SIG-M5 (cell line): ENCODE measurements around the gene ACVR2A.

Experiments used
- DNase-seq: peaks from one replicate; lab custom pipeline; 2025; lab: John Stamatoyannopoulos, UW

Gene ACVR2A

DNA sequence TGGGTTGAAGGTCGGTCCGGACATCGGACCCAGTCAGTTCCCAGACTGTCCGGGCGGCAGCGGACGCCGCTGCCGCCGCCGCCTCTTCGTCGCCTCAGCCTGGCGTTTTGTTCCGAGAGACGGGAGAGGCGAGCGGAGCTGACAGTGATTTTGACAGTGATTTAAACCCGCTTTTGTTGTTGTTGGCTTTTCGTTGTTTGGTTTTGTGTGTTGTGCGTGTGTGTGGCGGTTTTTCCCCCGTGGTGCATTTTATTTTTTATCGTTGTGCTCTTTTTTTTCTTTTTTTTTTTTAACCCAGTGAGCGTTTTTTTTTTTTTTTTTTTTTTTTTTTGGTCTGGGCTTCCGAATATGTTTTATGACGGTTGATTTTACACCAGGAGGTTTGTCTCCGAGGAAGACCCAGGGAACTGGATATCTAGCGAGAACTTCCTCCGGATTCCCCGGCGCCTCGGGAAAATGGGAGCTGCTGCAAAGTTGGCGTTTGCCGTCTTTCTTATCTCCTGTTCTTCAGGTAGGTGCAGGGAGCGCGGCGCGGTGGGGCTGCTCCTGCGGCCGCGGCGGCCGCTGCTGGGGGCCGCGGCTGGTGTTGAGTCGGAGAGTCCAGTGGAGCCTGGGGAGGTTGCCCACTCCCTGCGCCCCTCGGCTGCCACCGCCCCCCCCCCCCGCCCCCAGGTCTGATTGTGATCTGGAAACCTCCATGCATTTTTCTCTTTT lies at the start of gene ACVR2A:
Gene ACVR2A, plus strand, starts transcription at position 333 of the 714 bp plus-strand sequence. Its CDS starts 124 bp downstream, at position 457.
- DNase-seq: no peak

DNA sequence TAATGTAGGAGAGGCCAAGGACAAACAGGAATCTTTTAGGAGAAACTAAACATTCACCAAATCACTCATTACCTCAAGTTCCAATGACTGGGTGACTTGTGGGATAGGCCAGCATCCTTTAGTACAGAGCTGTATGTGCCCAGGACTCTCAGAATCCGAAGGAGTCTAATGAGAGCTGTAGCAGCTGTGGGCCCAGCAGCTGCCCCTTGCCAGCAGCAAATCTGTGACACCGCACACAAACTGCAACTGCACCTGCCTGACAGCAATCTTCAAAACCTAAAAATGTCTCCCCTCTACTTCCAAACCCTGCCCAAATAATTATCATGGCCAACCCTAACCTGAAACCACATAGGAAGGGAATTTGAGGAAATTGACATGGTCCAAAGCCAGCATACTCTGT lies 44.5 kb upstream of the ACVR2A start:
- DNase-seq: no peak

DNA sequence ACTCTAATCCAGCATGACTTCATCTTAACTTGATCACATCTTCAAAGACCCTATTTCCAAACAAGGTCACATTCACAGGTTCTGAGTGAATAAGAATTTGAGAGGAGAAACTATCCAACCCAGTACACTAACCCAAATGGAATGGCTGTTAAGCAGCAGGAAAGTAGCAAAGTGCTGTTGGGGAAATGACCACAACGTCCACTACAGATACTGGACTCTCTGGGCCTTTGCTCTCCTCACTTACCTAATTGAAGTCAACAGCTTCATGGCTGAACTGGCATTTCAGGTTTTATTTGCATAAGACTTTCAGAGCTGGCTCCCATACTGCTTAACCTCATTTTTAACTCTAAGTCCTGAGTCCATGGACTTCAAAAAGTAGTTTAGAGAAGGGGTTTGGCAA lies 38.0 kb upstream of the ACVR2A start:
- no peak for DNase-seq

DNA sequence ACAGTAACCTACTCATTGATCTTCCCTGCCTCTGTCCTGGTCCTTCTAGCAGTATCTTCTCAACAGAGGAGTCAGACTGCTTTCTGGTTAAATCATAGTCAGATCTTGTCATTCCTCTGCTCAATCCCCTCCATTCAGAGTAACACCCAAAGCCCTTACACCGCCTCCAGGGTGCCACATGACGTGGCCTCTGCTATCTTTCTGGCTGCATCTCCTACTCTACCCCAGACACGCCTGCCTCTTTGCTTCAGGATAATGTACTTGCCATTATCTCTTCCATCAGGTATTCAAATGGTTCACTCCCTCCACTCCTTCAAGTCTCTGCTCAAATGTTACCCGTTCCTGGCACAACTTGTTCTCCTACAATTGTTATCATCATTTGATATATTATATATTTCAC lies 36.3 kb upstream of the ACVR2A start:
- DNase-seq: no peak

DNA sequence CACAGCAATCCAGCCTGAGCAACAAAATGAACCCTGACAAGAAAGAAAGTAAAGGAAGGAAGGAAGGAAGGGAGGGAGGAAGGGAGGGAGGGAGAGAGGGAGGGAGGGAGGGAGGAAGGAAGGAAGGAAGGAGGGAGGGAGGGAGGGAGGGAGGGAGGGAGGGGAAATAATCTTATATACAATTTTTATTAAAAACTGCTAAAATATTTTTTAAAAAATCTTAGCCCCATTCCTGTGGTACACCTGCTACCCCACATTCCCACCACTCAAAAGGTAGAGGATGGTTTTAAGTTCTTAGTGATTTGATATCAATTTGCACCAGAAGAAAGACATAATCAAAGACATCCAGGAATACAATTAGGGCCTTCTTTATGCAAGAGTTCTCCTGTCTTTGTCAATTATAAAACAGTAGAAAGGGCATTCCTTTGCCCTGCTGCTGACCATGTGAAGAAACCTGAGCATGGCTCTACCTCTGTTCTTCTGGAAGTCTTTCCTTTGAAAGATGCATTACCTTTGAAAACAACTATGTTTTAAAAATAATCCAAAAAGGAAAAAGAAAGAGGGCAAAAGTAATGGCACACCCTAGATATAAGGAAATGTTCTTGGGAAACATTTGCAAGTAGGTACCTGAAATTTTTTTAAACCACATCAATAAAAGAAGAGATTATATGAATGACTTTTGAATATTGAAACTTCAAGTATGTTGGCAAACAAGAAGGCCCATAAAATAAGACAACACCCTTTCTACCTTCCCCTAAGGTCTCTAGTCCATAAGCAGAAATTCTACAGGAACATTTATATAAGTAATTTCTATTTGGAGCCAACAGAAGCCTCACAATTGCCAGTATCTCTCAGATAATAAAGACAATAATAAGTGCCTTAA lies 33.7 kb upstream of the ACVR2A start:
- DNase-seq: no peak

DNA sequence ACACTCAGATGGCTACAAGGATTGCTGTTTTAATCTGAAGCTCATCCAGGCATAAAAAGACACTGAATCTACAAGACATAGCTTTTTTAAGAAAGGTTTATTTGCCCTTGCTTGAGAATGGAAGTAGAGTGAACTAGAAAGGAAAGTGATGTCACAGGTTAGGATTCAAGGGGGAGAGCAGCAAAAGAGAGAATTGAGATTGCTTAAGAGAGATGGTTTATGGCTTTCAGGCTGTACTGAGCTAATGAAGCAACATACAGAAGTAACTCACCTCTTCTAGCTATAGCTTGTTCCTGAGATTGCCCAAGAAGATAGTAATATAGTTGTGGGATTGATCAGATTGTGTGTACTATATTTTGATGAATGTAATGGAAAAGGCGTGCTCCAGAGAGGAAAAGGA lies 26.1 kb upstream of the ACVR2A start:
- DNase-seq: no peak

DNA sequence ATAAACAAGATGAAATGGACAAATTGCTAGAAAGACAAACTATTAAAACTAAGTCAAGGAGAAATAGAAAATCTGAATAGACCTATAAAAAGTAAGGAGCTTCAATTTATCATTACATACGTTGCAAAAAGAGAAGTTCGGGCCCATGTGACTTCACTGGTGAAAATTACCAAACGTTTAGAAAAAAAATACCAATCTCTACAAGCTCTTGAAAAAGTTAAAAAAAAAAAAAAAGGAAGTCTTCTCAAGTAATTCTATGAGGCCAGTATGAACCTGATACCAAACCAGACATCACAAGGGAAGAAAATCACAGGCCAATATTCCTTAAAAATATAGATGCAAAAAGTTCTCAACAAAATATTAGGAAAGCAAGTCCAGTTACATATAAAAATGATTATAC lies 20.2 kb upstream of the ACVR2A start:
- DNase-seq: no peak

DNA sequence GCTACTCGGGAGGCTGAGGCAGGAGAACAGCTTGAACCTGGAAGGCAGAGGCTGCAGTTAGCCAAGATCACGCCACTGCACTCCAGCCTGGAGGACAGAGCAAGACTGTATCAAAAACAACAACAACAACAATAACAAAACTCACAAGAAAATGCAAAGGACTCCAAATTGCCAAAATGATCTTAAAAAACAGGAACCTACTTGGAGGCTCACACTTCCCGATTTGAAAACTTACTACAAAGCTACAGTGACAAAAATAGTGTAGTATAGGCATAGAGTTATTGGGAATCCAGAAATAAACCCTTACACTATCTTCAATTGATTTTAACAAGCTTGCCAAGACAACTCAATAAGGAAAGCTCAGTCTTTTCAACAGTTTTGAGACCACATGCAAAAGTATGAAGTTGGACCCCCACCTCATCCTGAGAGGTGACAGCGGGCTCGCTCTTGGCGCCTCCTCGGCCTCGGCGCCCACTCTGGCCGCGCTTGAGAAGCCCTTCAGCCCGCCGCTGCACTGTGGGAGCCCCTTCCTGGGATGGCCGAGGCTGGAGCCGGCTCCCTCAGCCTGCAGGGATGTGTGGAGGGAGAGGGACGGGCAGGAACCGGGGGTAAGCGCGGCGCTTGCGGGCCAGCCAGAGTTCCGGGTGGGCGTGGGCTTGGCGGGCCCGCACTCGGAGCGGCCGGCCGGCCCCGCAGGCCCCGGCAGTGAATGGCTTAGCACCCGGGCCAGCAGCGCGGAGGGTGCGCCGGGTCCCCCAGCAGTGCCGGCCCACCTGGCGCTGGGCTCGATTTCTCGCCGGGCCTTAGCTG lies 18.3 kb upstream of the ACVR2A start:
- DNase-seq: no peak

DNA sequence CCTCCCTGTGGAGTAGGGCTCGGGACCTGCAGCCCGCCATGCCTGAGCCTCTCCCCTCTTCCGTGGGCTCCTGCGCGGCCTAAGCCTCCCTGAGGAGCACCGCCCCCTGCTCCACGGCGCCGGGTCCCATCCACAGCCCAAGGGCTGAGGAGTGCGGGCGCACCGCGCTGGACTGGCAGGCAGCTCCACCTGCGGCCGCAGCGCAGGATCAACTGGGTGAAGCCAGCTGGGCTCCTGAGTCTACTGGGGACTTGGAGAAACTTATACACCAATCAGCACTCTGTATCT lies 17.8 kb upstream of the ACVR2A start:
- no peak for DNase-seq

DNA sequence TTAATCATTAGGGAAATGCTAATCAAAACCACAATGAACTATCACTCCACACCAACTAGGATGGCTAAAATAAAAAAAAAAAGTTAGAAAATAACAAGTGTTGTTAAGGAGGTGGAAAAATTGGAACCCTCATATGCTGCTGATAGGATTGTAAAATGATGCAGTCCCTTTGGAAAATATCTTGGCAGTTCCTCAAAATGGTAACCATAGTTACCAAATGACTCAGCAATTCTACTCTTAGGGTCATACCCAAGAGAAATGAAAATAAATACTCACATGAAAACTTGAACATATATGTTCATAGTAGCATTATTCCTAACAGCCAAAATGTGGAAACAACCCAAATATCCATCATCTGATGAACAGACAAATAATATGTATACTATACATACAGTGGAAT lies 15.7 kb upstream of the ACVR2A start:
- DNase-seq: no peak

DNA sequence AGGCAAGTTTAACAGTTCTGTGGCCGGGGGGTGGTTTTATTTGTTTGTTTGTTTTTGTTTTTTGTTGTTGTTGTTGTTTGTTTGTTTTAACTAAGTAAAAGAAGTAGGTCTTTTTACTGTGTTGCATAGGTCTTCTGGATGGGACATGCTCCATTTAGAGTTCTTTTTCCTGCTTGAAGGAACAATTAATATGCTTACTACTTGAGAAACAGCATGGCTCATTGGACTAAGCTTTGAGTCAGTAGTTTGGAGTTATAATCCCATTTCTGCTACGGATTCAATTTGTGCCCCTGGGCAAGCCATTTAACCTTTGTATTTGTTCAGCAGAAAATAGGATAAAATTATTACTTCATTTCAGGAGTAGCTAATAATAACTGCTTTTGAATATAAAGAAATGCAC lies 8.7 kb upstream of the ACVR2A start:
- DNase-seq: no peak

DNA sequence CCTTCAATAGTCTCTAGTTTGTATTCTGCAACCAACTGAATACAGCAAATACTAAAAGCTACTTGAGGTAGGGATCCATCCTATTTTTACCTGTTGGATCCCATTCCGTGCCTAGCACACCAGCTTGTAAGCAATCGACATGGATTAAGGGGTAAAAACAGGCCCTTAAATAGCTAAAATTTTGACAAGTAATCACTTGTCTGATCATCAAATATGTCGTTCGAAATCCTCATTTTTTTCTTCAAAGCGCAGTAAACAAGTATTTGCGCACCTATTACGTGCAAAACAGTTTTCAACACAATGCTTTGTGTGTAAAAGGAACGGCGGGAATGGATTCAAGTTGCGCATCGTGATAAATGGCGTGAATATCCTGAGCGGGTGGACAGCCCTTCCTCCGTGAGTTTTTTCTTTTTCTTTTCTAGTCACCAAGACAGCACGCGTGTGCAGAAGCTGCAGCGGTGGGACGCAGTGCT lies 1.4 kb upstream of the ACVR2A start:
- no peak for DNase-seq

DNA sequence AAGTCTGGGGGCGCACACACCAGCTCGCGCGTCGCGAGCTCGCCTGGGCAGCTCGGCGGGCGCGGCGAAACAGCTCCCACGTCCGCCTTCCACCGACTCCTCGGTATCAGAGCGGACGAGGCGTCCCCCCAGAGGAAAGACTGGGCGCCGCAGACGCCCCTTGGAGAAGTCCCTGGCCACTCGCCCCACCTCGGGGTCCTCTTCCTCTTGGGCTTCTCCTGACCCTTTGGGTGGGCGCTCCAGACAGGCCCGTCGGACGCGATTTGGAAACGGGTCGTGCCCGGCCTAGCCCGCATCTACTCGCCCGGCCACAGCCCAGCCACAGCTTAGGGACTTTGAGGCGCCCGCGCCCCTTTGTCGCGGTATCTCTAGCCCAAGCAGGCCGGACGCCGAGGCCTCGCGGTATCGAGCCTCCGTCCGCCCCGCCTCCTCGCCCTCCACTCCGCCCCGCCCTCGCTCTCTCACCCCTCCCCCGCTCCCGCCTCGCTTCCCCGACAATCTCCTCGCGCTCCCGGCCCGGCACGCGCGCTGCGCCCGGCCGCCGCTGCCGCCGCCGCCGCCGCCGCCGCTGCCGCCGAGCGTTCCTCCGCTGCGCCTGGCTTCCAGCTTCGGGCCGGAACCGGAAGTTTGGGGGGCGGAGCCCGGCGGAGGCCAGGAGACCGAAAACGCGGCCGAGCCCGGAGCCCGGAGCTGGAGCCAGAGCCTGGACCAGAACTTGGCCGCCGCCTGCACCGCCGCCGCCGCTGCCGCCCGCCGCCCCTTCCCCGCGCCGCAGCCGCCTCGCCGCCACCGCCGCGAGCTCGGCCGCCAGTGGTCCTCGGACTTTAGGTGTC lies 749 bp upstream of the ACVR2A start:
- no peak for DNase-seq

DNA sequence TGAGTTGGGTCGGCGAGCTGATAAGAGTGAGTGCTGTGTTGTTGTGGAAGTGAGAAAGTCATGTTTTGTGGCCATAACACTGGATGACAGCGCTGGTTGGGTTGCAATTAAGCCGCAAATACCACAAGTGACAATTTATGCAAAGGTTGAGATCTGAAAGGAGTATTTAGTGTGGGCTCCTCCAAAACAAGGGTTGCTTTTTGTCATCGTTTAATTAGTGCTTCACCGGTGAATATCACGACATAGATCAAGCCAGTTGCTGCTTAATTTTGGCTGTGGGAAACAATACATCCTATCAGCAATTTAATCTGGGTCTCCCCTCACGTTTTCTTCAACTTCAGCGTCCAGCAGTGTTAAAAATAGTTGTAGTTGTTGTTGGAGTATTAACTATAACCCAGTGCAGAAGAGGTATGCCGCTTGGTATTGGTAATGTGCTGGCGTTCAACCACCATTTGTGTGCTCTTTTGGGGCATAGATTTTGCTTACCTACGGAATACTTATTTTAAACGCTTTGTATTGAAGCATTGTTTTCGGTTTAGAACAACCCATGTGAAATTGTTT lies 662 bp downstream of the ACVR2A start:
- no peak for DNase-seq

DNA sequence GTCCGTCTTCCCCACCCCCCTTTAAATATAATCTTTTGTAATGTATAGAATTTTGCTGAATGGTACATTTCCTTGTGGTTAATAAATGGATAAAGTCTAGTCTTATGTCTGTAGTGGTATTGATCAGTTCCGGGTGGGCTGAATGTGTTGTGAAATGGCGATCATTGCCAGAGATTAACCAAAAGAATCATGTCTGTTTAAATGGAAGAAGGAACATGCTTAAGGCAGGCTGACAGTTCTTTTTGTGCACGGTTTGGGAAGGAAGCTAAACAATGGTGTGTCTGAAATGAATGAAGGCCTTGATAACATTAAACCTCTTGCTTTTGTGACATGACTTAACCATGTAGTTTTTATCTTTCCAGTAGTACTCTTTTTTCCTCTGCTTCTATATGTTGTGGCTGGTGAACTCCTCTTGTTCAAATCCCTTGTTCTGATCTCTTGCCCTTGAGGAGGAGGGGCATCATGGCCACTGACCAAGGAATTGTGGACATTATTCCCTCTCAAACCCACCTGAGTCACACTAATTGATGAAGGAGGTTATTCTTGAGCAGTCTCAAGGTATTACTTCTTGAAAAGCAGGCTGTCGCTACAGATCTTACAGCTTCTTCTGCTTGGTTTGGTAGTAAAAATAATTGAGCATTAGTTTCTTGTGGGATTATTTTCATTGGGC lies 1.7 kb downstream of the ACVR2A start:
- no peak for DNase-seq

DNA sequence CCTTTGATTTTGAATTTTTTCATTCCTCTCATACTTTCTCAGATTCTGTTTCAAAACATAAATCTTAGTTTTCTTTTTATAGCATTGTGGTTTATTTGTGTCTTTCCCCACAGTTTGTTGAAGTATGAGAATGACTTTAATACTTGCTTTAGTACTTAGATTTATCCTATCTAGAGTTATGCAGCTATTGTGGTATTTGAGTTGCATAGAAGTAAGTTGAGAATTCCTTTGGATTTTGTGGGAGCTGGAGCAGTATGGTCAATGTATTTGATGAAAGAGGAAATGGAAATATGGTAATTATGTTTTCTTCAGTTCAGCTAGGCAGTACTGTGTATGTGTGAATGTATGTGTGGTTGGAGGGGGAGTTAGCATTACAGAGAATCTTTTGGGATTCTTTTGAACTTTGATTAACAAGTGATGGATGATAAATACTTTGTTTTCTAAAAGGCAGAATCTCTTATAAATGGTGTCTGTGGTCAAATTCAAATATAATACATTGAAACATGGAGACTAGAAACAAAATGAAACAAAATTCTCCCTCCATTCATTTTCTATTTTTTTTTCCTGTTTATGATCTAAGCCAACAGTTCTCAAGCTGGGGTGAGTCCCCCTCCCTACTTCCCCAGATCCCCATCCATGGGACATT lies 3.0 kb downstream of the ACVR2A start:
- DNase-seq: no peak

DNA sequence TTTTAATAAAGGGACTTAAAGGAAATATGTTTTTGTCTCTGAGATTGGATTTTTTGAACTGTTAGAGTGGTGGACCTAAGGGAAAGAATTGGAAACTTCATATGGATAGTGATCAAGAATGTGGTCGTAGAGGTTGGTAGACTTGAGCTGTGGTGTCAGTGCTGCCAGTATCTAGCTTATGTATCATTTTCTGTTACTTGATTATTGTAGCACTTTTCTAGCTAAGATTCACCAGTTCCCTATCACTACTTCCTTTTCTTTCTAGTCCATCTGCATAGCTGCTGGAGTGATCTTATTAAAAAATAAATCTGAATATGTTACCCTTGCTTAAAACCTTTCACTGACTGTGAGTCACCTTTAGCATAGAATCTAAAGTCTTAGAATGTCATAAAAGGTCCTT lies 6.0 kb downstream of the ACVR2A start:
- DNase-seq: no peak

DNA sequence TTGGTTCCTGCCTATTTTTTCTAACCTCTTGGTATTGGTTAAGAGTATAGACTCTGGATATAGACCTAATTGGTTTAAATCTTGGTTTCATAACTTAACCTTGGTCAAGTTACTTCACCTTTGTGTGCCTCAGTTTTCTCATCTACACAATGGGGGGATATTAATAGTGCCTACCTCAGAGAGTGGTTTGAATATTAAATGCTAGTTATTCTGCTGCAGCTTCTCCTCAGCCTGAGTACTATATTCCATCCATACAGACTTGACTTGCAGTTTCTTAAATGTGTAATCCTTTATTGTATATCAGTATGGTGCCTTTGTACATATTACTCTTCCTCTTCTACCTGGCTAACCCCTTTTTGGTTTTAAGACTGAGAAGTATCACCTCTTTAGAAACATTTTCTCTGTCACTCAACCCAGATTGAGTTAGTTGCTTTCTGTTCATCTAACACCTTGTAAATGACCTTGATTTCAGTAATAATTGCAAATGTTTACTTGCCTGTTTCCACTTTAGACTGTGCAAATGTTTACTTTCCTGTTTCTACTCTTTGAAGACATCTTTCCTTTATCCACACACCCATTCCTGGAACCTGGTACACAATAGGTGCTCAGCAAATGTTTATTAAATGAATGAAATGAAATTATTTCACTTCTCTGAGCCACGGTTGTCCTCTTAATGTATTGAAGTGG lies 6.6 kb downstream of the ACVR2A start:
- no peak for DNase-seq

DNA sequence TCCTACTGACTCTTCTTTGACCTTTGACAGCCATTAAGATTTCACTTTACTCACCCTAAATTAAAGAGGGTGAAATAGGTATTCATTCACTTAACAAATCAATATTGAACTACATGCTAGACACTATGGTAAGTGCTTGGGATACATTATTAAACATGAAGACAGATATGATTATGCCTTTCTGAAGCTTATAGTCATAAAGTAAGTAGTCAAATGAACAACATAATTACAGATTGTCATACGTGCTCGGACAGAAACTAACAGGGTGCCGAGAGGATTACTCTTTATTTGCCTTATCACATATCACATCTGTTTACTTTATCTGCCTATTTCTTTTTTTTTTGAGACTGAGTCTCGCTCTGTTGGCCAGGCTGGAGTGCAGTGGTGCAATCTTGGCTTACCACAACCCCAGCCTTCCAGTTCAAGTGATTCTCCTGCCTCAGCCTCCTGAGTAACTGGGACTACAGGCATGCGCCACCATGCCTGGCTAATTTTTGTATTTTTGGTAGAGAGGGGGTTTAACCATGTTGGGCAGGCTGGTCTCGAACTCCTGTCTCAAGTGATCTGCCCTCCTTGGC lies 9.8 kb downstream of the ACVR2A start:
- no peak for DNase-seq
